Stimulated activated CD8-positive, alpha-beta memory T cell treated with anti-CD3 and anti-CD28 coated beads, Interleukin-12 subunit alpha, Interleukin-12 subunit beta, amount 100 ng/mL, for 4 hours (primary cell): ENCODE measurements around the gene YJU2.
"Not testable (repeated sequence)": the region's sequence is repeated elsewhere in the genome, so short reads cannot be mapped to it uniquely, and the experiment has no call there.

Source experiments
- DNase-seq: peaks from one replicate; pipeline ENCODE4 v3.0.0-alpha.2; 2020; ENCODE audit warnings: low read depth

YJU2 gene

DNA sequence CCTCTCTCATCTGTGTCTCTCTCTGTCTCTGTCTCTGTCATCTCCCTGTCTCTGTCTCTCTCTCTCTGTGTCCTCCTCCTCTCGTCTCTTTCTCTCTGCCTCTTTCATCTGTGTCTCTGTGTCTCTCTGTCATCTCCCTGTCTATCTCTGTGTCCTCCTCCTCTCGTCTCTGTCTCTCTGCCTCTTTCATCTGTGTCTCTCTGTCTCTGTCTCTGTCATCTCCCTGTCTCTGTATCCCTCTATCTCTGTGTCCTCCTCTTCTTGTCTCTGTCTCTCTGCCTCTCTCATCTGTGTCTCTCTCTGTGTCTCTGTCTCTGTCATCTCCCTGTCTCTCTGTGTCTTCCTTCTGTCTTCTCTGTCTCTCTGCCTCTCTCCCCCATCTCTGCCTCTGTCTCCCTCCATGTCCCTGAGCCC lies 18.1 kb upstream of the YJU2 start:
- DNase-seq, result no peak

DNA sequence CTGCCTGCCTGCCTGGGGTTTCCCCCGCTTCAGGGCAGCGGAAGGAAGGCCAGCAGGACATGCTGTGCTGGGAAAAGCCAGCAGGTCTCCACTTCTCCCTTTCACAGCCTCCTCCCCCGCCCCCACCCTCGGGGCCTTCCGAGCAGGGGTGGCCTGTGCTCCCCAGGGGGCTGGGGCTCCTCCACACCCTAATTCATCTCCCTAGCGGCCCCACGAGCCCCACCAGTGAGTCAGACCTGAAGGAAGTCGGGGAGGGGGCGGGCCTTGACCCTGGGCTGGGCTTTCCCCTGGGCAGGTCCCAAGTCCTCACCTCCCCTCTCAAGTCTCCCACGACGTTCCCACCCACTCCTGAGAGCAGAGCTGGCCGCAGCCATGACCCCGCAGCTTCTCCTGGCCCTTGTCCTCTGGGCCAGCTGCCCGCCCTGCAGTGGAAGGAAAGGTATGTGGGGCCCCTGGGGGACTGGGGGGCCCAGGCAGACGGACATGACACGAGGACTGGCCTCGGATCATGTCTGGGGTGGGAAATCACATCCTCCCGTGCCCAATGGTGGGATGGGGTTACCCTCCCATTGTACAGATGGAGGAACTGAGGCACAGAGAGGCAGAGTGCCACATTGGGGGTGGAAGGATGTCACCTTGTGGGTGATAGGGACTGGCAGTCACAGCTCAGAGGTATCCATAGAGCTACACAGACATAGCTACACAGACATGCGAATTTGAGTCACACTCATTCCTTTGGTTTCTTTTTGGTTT lies 17.5 kb upstream of the YJU2 start, which contains the start of gene EBI3:
TSS of gene EBI3 (plus strand) at position 345 of the 753 bp plus-strand sequence. CDS start at position 373, 28 bp downstream.
- peak; percentile 8 for DNase-seq

DNA sequence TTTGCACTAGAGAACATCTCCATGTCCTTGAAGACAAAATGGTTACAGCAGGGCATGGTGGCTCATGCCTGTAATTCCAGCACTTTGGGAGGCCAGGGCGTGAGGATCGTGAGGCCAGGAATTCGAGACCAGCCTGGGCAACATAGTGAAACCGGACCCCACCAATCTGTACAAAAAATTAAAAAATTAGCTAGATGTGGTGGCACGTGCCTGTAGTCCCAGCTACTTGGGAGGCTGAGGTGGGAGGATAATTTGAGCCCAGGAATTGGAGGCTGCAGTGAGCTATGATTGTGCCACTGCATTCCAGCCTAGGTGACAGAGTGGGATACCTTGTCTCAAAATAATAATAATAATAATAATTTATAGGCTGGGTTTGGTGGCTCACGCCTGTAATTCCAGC lies 16.6 kb upstream of the YJU2 start:
- not testable (repeated sequence) for DNase-seq

DNA sequence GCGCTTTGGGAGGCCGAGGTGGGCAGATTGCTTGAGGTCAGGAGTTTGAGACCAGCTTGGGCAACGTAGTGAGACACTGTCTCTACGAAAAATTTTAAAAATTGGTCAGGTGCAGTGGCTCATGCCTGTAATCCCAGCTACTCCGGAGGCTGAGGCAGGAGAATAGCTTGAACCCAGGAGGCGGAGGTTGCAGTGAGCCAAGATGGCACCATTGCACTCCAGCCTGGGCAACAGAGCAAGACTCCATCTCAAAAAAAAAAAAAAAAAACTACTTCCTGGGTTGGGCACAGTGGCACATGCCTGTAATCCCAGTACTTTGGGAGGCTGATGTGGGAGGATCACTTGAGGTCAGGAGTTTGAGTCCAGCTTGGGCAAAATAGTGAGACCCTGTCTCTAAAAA lies 15.4 kb upstream of the YJU2 start:
- not testable (repeated sequence) for DNase-seq

DNA sequence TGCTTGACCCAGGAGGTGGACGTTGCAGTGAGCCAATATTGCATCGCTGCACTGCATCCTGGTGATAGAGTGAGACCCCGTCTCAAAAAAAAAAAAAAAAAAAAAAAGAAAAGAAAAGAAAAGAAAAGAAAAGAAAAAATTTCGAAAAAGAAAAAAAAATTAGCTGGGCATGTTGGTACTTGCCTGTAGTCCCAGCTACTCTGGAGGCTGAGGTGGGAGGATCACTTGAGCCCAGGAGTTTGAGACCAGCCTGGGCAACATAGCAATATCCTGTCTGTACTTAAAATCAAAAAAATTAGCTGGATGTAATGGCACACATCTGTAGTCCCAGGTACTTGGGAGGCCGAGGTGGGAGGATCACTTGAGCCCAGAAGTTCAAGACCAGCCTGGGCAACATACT lies 14.7 kb upstream of the YJU2 start:
- DNase-seq, result not testable (repeated sequence)

DNA sequence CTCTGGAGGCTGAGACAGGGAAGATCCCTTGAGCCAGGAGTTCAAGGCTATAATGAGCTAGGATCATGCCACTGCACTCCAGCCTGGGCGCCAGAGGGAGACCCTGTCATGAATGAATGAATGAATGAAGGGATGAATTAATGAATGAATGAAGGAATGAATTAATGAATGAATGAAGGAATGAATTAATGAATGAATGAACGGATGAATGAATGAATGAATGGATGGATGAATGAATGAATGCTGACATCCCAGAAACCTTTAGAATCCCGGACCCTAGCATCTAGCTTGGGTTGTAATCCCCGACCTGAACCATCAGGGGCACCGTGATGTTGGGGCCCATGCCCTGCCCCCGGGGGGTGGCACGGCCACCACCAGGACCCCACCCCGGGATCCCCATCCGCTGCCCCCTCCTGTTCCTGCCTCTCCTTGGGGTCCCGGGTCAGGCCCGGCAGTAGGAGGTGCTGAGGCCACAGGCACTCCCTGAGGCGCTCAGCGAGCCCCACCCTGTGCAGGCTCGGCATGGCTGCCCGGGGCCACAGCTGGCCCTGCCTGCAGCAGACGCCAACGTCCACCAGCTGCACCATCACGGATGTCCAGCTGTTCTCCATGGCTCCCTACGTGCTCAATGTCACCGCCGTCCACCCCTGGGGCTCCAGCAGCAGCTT lies 14.1 kb upstream of the YJU2 start:
- no peak for DNase-seq

DNA sequence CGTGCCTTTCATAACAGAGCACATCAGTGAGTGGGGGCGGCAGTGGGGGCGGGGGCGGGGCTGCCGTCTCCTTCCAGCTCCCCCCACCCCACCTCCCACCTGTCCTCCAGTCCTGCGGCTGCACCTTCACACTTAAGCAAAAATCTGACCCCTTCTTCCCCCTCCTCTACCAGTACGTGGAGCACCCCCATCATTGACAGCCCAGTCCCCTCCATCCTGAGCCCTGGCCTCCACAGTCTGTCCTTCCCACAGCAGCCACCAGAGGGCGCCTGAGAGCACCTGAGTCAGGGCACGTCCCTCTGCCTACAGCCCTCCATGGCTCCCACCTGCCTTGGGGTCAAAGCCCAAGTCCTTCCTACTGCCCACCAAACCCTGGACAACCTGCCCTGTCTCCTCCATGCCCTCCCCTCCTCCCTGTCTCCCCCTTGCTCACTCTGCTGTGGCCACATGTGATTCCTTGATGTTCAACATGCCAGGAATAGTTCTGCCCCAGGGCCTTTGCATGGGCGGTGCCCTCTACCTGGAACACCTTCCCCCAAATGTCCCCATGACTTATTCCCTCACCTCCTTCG lies 13.5 kb upstream of the YJU2 start:
- peak; percentile 23 for DNase-seq

DNA sequence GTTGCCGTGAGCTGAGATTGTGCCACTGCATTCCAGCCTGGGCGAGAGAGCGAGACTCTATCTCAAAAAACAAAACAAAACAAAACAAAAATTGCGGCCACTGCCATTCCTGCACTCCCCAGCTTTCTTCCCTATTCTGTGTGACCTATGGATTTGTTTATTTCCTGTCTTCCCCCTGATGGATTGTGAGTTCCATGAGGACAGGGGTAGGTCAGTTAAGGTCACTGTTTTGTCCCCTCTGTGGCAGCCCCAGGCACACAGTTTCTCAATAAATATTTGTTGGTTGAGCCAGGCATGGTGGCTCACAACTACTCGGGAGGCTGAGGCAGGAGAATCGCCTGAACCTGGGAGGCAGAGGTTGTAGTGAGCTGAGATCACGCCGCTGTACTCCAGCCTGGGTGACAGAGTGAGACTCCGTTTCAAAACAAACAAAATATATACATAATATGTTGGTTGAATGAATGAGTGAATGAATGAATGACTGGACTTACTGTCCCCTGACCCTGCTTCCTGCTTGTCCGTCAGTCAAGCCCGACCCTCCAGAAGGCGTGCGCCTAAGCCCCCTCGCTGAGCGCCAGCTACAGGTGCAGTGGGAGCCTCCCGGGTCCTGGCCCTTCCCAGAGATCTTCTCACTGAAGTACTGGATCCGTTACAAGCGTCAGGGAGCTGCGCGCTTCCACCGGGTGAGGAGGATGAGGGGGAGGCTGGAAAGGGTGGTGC lies 12.6 kb upstream of the YJU2 start:
- no peak for DNase-seq

DNA sequence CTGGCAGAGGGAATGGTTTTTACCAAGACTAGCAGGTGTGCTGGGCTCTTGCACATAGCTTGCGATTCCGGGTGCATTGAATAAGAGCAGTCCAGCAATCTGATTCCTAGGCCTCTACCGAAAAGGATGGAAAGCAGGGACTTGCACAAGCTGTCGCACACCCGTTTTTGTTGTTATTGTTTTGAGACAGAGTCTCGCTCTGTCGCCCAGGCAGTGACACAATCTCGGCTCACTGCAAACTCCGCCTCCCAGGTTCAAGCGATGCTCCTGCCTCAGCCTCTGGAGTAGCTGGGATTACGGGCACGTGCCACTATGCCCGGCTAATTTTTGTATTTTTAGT lies 12.0 kb upstream of the YJU2 start:
- no peak for DNase-seq

DNA sequence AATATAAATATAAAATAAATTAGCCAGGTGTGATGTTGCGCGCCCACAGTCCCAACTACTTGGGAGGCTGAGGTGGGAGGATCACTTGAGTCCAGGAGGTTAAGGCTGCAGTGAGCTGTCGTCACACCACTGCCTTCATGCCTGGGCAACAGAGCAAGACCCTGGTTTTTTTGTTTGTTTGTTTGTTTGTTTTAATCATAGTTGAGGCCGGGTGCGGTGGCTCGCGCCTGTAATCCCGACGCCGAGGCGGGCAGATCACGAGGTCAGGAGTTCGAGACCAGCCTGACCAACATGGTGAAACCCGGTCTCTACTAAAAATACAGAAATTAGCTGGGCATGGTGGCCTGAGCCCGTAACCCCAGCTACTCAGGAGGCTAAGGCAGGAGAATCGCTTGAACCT lies 9.4 kb upstream of the YJU2 start:
- not testable (repeated sequence) for DNase-seq

DNA sequence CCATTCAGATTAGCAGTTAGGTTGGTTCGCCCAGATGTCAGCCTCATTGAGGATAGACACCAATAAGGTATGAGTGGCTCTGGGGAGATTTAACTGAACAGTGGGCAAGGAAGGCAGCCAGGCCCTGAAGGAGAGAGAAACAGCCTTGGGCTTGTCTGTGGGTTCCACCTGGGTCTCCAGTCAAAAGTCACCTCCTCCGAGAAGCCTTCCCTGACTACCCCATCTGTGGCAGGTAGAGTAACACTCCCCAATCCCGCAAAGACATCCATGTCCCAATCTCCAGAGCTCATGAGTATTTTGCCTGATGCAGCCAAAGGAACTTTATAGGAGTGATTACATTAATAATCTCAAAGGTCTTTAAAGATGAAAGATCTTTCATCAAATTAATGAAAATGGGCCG lies 8.0 kb upstream of the YJU2 start:
- no peak for DNase-seq

DNA sequence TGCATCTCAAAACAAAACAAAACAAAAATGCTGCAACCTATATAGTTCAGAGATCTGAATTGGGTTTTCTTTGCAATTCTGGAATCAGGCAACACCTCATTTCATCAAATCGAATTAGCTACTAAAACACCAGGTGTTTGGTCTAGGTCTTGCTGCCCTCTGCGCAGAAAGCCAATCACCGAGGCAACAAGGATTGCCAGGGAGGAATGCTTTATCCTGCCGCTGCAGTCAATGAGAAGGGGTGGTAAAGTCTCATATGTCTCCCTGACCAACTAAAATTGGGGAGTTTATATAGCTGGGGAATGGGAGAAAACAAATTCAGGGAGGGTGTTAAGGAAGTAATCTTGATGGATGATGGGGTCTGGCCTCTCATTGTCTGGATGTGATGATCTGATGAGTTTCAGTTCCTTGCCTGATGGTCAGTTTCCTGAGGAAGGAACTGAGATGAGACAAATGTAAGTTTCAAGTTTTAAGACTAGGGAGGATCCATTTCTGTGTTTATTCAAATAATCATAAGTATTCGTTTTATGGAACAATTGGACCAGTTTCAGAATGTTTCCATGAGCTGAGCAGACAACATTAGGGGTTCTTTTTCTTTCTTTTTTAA lies 5.0 kb upstream of the YJU2 start:
- DNase-seq, result no peak

DNA sequence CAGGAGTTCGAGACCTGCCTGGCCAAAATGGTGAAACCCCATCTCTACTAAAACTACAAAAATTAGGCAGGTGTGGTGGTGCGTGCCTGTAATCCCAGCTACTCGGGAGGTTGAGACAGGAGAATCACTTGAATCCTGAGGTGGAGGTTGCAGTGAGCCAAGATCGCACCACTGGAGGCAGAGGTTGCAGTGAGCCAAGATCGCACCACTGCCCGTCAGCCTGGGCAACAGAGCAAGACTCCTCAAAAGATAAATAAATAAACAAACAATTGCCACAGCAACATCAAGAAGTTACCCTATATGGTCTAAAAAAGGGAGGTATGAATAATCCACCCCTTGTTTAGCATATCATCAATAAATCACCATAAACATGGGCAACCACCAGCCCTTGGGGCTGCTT lies 942 bp upstream of the YJU2 start:
- DNase-seq, result not testable (repeated sequence)

DNA sequence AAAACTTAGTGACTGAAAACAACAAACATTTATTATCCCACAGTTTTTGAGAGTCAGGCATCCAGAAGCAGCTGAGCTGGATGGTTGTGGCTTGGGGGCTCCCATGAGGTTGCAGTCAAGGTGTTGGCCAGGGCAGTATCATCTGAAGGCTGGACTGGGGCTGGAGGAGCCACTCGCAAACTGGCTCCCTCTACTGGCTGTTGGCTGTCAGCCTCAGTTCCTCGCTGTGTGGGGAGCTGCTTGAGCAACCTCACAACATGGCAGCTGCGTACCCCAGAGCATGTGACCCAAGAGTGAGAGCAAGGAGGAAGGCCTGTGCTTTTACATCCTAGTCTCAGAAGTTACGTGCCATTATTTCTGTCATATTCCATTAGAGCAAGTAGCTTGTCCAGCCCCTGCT lies 9.7 kb downstream of the YJU2 start:
- no peak for DNase-seq

DNA sequence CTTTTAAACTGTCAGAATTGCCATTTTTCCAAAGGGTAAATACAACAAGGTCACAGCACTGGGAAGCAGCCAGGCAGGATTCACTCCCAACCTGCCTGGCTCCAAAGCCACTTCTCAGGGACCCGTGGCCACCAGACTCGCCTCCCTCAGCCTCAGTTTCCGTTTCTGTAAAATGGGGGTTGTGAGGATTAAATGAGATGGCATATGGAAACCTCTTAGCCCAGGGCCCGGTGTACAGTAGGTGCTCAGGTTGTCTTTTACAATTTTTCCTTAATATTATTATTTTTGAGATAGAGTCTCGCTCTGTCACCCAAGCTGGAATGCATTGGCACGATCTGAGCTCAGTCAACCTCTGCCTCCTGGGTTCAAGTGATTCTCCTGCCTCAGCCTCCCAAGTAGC lies 10.1 kb downstream of the YJU2 start:
- DNase-seq, result no peak

DNA sequence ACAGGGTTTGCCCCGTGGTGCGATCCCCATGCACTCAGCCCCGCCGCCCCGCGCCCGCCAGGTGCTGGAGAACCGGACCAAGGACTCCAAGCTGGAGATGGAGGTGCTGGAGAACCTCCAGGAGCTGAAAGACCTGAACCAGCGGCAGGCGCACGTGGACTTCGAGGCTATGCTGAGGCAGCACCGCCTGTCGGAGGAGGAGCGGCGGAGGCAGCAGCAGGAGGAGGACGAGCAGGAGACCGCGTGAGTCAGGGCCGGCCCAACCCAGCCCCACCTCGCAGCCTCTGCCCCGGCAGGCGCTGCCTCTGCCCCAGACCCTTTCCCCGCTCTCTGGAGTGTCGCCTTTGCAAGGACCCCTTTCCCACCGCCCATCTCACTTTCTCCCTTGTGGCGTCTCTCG lies 11.3 kb downstream of the YJU2 start:
- no peak for DNase-seq

DNA sequence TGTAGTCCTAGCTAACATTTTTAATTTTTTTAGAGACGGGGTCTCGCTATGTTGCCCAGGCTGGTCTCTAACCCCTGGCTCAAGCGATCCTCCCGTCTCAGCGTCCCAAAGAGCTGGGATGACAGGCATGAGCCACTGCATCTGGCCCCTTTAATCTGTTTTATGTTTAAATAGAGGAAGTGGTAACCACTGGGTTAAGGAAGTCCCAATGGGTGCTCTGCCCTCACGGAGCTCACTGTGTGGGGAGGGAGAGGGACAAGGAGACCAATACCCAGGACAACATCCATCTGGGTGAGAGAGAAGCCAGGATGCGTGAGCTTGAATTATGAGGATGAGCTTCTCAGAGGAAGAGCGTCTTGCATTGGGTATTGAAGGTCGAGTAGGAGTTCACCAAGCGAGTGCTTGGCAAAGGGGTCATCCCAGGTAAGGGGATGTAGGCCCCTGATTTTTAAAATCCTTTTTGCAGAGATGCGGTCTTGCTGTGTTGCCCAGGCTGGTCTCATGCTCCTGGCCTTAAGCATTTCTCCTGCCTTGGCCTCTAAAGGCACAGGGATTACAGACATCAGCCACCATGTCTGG lies 13.8 kb downstream of the YJU2 start:
- no peak for DNase-seq

DNA sequence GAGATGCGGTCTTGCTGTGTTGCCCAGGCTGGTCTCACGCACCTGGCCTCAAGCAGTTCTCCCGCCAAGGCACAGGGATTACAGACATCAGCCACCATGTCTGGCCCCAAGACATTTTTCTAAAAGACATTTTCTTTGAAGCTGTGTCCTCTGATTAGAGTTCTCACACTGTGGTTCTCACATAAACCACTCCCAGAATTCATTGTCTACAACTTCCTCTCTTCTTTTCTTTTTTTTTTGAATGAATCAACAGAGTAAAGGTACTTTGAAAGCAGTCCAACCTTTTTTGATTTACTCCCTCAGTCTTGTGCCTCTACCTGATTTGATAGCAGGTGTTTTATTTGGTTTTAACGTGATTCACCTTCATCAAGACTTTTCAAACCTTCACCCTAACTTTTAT lies 17.9 kb downstream of the YJU2 start:
- no peak for DNase-seq

DNA sequence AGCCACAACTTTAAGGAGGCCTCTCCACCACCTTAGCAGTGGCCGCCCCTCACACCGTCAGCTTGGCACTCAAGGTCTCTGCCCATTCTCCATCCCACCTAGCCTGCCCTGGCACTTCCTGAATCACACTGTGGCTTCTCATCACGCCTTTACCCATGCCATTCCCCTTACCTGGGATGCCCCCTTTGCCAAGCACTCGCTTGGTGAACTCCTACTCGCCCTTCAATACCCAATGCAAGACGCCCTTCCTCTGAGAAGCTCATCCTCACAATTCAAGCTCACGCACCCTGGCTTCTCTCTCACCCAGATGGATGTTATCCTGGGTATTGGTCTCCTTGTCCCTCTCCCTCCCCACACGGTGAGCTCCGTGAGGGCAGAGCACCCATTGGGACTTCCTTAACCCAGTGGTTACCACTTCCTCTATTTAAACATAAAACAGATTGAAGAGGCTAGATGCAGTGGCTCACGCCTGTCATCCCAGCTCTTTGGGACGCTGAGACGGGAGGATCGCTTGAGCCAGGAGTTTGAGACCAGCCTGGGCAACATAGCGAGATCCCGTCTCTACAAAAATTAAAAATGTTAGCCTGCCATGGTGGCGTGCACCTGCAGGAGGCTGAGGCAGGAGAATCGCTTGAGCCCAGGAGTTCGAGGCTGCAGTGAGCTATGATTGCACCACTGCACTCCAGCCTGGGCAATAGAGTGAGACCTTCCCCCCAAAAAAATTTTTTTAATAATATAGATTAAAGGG lies 19.5 kb downstream of the YJU2 start:
- no peak for DNase-seq

DNA sequence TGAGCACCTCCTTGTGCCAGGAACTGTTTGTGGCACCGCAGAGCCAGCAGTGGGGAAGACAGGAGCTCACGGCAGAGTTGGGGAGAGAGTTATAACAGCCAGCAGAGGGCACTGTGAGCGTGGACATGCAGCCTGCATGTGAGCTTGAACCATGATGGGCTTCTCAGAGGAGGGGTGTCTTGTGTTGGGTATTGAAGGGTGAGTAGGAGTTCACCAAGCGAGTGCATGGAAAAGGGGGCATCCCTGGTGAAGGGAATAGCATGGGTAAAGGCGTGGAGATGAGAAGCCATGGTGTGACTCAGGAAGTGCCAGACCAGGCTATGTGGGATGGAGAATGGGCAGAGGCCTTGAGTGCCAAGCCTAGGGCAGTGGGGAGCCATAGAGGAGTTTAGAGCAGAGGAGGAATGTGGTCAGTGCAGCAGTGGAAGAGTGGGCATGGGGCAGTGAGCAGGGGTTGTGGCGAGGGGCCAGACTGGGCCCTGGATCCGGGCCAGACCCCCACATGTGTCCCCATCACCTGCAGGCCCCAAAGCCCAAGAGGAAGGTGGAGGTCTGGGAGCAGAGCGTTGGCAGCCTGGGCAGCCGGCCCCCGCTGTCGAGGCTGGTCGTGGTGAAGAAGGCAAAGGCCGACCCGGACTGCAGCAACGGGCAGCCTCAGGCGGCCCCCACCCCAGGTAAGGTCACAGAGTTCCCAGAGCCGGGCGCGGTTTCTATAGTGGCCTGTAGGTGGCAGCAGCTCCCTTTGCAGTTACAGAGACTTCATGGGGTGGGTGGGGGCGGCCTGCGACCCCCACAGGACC lies 20.4 kb downstream of the YJU2 start:
- peak; percentile 25 for DNase-seq
